Endothelial cell of umbilical vein (primary cell): ENCODE data around the gene SRRM2. TPM values are rescaled to one million over a fixed set of nuclear protein-coding genes. Genes with fewer than 3 reads are reported as not detected.

ENCODE experiments used
- BruUV-seq: library from RNA; stranded (reverse); fragments of 400-500 nt; replicated peaks from 2 replicates; lab custom pipeline; 2021; lab: Mats Ljungman, UMichigan
- CTCF ChIA-PET: fragments of 300-600, 350-600 bp; sonication (Branson Sonifier 250); formaldehyde crosslinking; loops from one replicate; lab custom pipeline; 2021; ENCODE audit warnings: antibody characterized with exemption, inconsistent platforms; lab: Charles Lee
- POLR2A ChIA-PET: fragments of 300-600, 350-600 bp; sonication (Branson Sonifier 250); formaldehyde crosslinking; loops from one replicate; lab custom pipeline; 2021; ENCODE audit warnings: antibody characterized with exemption, inconsistent platforms; lab: Charles Lee
- DNase-seq: peaks from one replicate; pipeline ENCODE4 v3.0.0-alpha.2; 2011; ENCODE audit warnings: low read depth, low spot score
- FAIRE-seq: peaks from 2 replicates; lab custom pipeline; 2011; peaks lifted over from hg19 to GRCh38; lab: Jason Lieb, UNC
- H2AFZ ChIP-seq: 2 replicates; pipeline ENCODE4 v1.6.0; 2012; ENCODE audit warnings: low read depth, low read length, control low read depth, inconsistent platforms
- H3K27ac ChIP-seq: 2 replicates; pipeline ENCODE4 v1.5.1; 2011; ENCODE audit warnings: low read depth, mild to moderate bottlenecking, control low read depth, low read length, moderate library complexity; ENCODE audit not compliant: insufficient read depth
- H3K27me3 ChIP-seq, 2 experiments: 2 replicates each; pipeline versions ENCODE4 v1.6.0 to v1.6.1; 2011; ENCODE audit warnings: low read length in 2 of 2, mixed read lengths in 1 of 2; ENCODE audit not compliant: control insufficient read depth in 2 of 2, insufficient read depth in 2 of 2
- H3K36me3 ChIP-seq, 2 experiments: 2 replicates in 1 of 2; 3 replicates in 1 of 2; pipeline ENCODE4 v1.5.1; 2011; ENCODE audit warnings: low read length in 2 of 2, mild to moderate bottlenecking in 1 of 2, moderate library complexity in 1 of 2; ENCODE audit not compliant: control insufficient read depth in 2 of 2, insufficient read depth in 2 of 2; ENCODE audit errors: extremely low read depth in 1 of 2
- H3K4me1 ChIP-seq: 3 replicates; pipeline ENCODE4 v1.5.1; 2011; ENCODE audit warnings: mild to moderate bottlenecking, low read length; ENCODE audit not compliant: control insufficient read depth, insufficient read depth; ENCODE audit errors: extremely low read depth
- H3K4me2 ChIP-seq: 2 replicates; pipeline ENCODE4 v1.6.1; 2011; ENCODE audit warnings: low read length, control low read depth, mixed read lengths; ENCODE audit not compliant: insufficient read depth
- H3K4me3 ChIP-seq, 3 experiments: fragments of 200-600 bp in 1 of 3; sonication (generic), shearing (Covaris generic) in 1 of 3; replicated peaks in 1 of 3; 2 replicates each; pipeline ENCODE4 v1.5.1; 2011 to 2016; ENCODE audit warnings: control low read depth in 3 of 3, low read length in 3 of 3, mild to moderate bottlenecking in 2 of 3, inconsistent platforms in 1 of 3, low read depth in 1 of 3, moderate library complexity in 1 of 3; ENCODE audit not compliant: insufficient read depth in 1 of 3
- H3K79me2 ChIP-seq: 2 replicates; pipeline ENCODE4 v1.6.0; 2012; ENCODE audit warnings: low read length, inconsistent platforms; ENCODE audit not compliant: control insufficient read depth, insufficient read depth
- H3K9ac ChIP-seq: replicated peaks from 2 replicates; pipeline ENCODE3; 2011; ENCODE audit warnings: low read length, control low read depth; ENCODE audit not compliant: insufficient read depth; ENCODE audit errors: extremely low read depth
- H3K9me1 ChIP-seq: replicated peaks from 3 replicates; pipeline ENCODE4 v1.6.0; 2011; ENCODE audit warnings: mild to moderate bottlenecking, low read length; ENCODE audit not compliant: control insufficient read depth, insufficient read depth; ENCODE audit errors: extremely low read depth
- H3K9me3 ChIP-seq: replicated peaks from 2 replicates; pipeline ENCODE4 v1.5.1; 2012; ENCODE audit warnings: low read length, inconsistent platforms; ENCODE audit not compliant: control insufficient read depth, insufficient read depth
- H4K20me1 ChIP-seq: replicated peaks from 2 replicates; pipeline ENCODE3; 2011; ENCODE audit warnings: mild to moderate bottlenecking, low read length; ENCODE audit not compliant: control insufficient read depth, insufficient read depth; ENCODE audit errors: extremely low read depth
- EZH2 ChIP-seq: IDR thresholded peaks from 2 replicates; pipeline ENCODE4 v1.6.1; 2012; ENCODE audit warnings: borderline replicate concordance, low read depth, mild to moderate bottlenecking, moderate library complexity, low read length, inconsistent platforms; ENCODE audit not compliant: severe bottlenecking
- FOS ChIP-seq: IDR thresholded peaks from 2 replicates; pipeline ENCODE4 v1.6.1; 2011; ENCODE audit warnings: mild to moderate bottlenecking, low read length, moderate library complexity, borderline replicate concordance; ENCODE audit not compliant: insufficient read depth
- GATA2 ChIP-seq: IDR thresholded peaks from 2 replicates; pipeline ENCODE4 v1.7.0; 2011; ENCODE audit warnings: low read depth, mild to moderate bottlenecking, moderate library complexity, mixed read lengths, low read length; ENCODE audit not compliant: insufficient read length, insufficient read depth
- JUN ChIP-seq: IDR thresholded peaks from 2 replicates; pipeline ENCODE4 v1.6.1; 2011; ENCODE audit warnings: borderline replicate concordance, low read depth; ENCODE audit not compliant: insufficient read length, insufficient read depth
- MYC ChIP-seq: IDR thresholded peaks from one replicate; pipeline ENCODE4 v1.6.1; 2011; ENCODE audit warnings: mild to moderate bottlenecking, low read depth, low read length
- POLR2A ChIP-seq: IDR thresholded peaks from 2 replicates; pipeline ENCODE4 v1.6.1; 2012; ENCODE audit warnings: low read depth, mild to moderate bottlenecking, control low read depth, low read length
- POLR2AphosphoS5 ChIP-seq: IDR thresholded peaks from 2 replicates; pipeline ENCODE4 v1.6.1; 2012; ENCODE audit warnings: low read depth, mild to moderate bottlenecking, control low read depth, low read length, moderate library complexity; ENCODE audit not compliant: insufficient read depth
- dilution Hi-C: fragments of 300-500 bp; cut with MboI; formaldehyde crosslinking; loops from one replicate; pipeline ENCODE4 v1.15.0; 2019; ENCODE audit warnings: low sequenced_read_pairs; ENCODE audit not compliant: extremely low pct_ligation_motif_present
- intact Hi-C: fragments of 100-400 bp; cut with micrococcal nuclease; formaldehyde crosslinking; loops from one replicate; pipeline ENCODE4 v1.10.0; 2022
- polyA plus RNA-seq, 4 experiments: library from polyadenylated mRNA; depleted of rRNA in 3 of 4; stranded (reverse) in 3 of 4; unstranded in 1 of 4; fragments of >200 nt; gene quantifications; 2 replicates each; pipeline versions ENCODE4 v1.2.1 to v1.2.3, GENCODE V29; 2011 to 2012; ENCODE audit warnings: missing spikeins in 1 of 4
- total RNA-seq: library from RNA; stranded (reverse); gene quantifications from 2 replicates; pipeline ENCODE4 v1.2.3, GENCODE V29; 2021
- TF ChIP-seq, protein P1 (sequence below): IDR thresholded peaks from 2 replicates; pipeline ENCODE4 v1.6.1; 2011; ENCODE audit not compliant: insufficient read depth, insufficient read length
- TF ChIP-seq, protein P2 (sequence below), 2 donors: IDR thresholded peaks; 1 replicate in 1 of 2; 2 replicates in 1 of 2; pipeline ENCODE4 v1.5.1; 2011; ENCODE audit warnings: low read length in 2 of 2, mild to moderate bottlenecking in 2 of 2, moderate library complexity in 2 of 2, control low read depth in 1 of 2, inconsistent platforms in 1 of 2, low read depth in 1 of 2; ENCODE audit not compliant: insufficient read depth in 1 of 2; ENCODE audit errors: extremely low read depth in 1 of 2

SRRM2 gene
- total and polyA plus RNA-seq, 2 donors (not counting 3 experiments of a cell fraction or from before 2014, with no cell fraction given) = 270 to 483 TPM

GRCh38 chr16:2762711-2763110 lies 10.3 kb downstream of the SRRM2 start:
- Histone ChIP-seq H3K9ac (no peak overlapping the region), H3K36me3 (peaks cover 84 to 86% of the 10 kb centered on the region in 2 experiments), H3K27me3 (no peaks in the 10 kb centered on the region), H3K9me1 (no peaks in the 10 kb centered on the region), H4K20me1 (no peaks in the 10 kb centered on the region), H3K4me1 (no peaks in the 10 kb centered on the region), H3K79me2 (peaks cover 99% of the 10 kb centered on the region), H2AFZ (no peak overlapping the region), H3K4me3 (no peak overlapping the region), H3K4me2 (no peak overlapping the region), H3K9me3 (no peaks in the 10 kb centered on the region), H3K27ac (no peak overlapping the region)
- dilution Hi-C loops = no loop called here
- BruUV-seq = no TSS peak
- DNase-seq (no peak), FAIRE-seq (no peak)
- intact Hi-C loops = no loop called here
- ChIA-PET CTCF (no interaction called here), POLR2A (no interaction called here)
- TF ChIP-seq JUN (no peak), FOS (no peak), GATA2 (no peak)
- TF ChIP-seq, protein P1, sequence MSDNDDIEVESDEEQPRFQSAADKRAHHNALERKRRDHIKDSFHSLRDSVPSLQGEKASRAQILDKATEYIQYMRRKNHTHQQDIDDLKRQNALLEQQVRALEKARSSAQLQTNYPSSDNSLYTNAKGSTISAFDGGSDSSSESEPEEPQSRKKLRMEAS = no peak

GRCh38 chr16:2763173-2763572 lies 10.7 kb downstream of the SRRM2 start:
- ChIA-PET CTCF (no interaction called here), POLR2A (no interaction called here)
- Histone ChIP-seq H3K4me1 (no peaks in the 10 kb centered on the region), H2AFZ (no peak overlapping the region), H3K9me3 (no peaks in the 10 kb centered on the region), H3K27me3 (no peaks in the 10 kb centered on the region), H3K4me3 (no peak overlapping the region), H4K20me1 (no peaks in the 10 kb centered on the region), H3K9ac (no peak overlapping the region), H3K9me1 (no peaks in the 10 kb centered on the region), H3K36me3 (peaks cover 82 to 87% of the 10 kb centered on the region in 2 experiments), H3K27ac (no peak overlapping the region), H3K79me2 (peaks cover 99% of the 10 kb centered on the region), H3K4me2 (no peak overlapping the region)
- intact Hi-C loops = no loop called here
- no TSS peak for BruUV-seq
- FAIRE-seq (no peak), DNase-seq (no peak)
- TF ChIP-seq POLR2A (no peak), MYC (no peak), FOS (no peak), JUN (no peak), POLR2AphosphoS5 (no peak), GATA2 (no peak), EZH2 (no peak)
- TF ChIP-seq, protein P1 = no peak
- TF ChIP-seq, protein P2, sequence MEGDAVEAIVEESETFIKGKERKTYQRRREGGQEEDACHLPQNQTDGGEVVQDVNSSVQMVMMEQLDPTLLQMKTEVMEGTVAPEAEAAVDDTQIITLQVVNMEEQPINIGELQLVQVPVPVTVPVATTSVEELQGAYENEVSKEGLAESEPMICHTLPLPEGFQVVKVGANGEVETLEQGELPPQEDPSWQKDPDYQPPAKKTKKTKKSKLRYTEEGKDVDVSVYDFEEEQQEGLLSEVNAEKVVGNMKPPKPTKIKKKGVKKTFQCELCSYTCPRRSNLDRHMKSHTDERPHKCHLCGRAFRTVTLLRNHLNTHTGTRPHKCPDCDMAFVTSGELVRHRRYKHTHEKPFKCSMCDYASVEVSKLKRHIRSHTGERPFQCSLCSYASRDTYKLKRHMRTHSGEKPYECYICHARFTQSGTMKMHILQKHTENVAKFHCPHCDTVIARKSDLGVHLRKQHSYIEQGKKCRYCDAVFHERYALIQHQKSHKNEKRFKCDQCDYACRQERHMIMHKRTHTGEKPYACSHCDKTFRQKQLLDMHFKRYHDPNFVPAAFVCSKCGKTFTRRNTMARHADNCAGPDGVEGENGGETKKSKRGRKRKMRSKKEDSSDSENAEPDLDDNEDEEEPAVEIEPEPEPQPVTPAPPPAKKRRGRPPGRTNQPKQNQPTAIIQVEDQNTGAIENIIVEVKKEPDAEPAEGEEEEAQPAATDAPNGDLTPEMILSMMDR (IDR thresholded peaks at IDR 0.05; ENCODE audit: extremely low read depth in 1 of 2, insufficient read depth in 1 of 2, low read depth in 1 of 2, low read length in 2 of 2) = no peak
- dilution Hi-C loops = no loop called here
